GM18868 (cell line): Measurements from ENCODE around the gene ADGB.
A peak's percentile ranks its signal among the peaks of the same experiment; 100 is the strongest.
"Not testable (repeated sequence)": the region's sequence is repeated elsewhere in the genome, so short reads cannot be mapped to it uniquely, and the experiment has no call there.

Source experiments
- ATAC-seq: cut with Tn5 transposase; IDR thresholded peaks from one replicate; pipeline ENCODE4 v1.9.1; 2021; ENCODE audit warnings: mild to moderate bottlenecking, moderate library complexity; ENCODE audit not compliant: unreplicated experiment

ADGB gene

GRCh38 chr6:146814148-146814750, 215.5 kb downstream of the ADGB start:
- no peak for ATAC-seq

- not testable (repeated sequence) for ATAC-seq
Observed at GRCh38 chr6:146815511-146816462, 217.0 kb downstream of the ADGB start.

- no peak for ATAC-seq
Observed at GRCh38 chr6:146819596-146820320, 221.0 kb downstream of the ADGB start.

- ATAC-seq = no peak
Observed at GRCh38 chr6:146827216-146827928, 228.6 kb downstream of the ADGB start.

GRCh38 chr6:146829792-146830565, 231.2 kb downstream of the ADGB start:
- ATAC-seq = no peak

- no peak for ATAC-seq
Observed at GRCh38 chr6:146833157-146833556, 234.4 kb downstream of the ADGB start.

GRCh38 chr6:146840216-146840615, 241.4 kb downstream of the ADGB start:
- ATAC-seq = no peak

- ATAC-seq = no peak
Observed at GRCh38 chr6:146840641-146841040, 241.9 kb downstream of the ADGB start.

- ATAC-seq = no peak
Observed at GRCh38 chr6:146847426-146847825, 248.7 kb downstream of the ADGB start.

GRCh38 chr6:146850238-146850896, 251.6 kb downstream of the ADGB start:
- ATAC-seq = no peak

- ATAC-seq = no peak
Observed at GRCh38 chr6:146850981-146851380, 252.2 kb downstream of the ADGB start.

- ATAC-seq = no peak
Observed at GRCh38 chr6:146851837-146852236, 253.1 kb downstream of the ADGB start.

- not testable (repeated sequence) for ATAC-seq
Observed at GRCh38 chr6:146854521-146855255, 255.9 kb downstream of the ADGB start.

GRCh38 chr6:146855889-146856288, 257.1 kb downstream of the ADGB start:
- ATAC-seq = no peak

GRCh38 chr6:146856296-146856695, 257.5 kb downstream of the ADGB start:
- peak; percentile 55 for ATAC-seq

- peak; percentile 96 for ATAC-seq
Observed at GRCh38 chr6:146857180-146857979, 258.6 kb downstream of the ADGB start.

- ATAC-seq = peak; percentile 15
Observed at GRCh38 chr6:146857980-146858347, 259.2 kb downstream of the ADGB start.

GRCh38 chr6:146859206-146859605, 260.4 kb downstream of the ADGB start:
- ATAC-seq = no peak
